HG03469 (cell line): ENCODE measurements around the gene SYTL3.
"Not testable (repeated sequence)": the region's sequence is repeated elsewhere in the genome, so short reads cannot be mapped to it uniquely, and the experiment has no call there.

ENCODE experiments used
- ATAC-seq: cut with Tn5 transposase; IDR thresholded peaks from one replicate; pipeline ENCODE4 v1.9.1; 2021; ENCODE audit warnings: mild to moderate bottlenecking, moderate library complexity, moderate number of reproducible peaks; ENCODE audit not compliant: unreplicated experiment

SYTL3 gene, protein sequence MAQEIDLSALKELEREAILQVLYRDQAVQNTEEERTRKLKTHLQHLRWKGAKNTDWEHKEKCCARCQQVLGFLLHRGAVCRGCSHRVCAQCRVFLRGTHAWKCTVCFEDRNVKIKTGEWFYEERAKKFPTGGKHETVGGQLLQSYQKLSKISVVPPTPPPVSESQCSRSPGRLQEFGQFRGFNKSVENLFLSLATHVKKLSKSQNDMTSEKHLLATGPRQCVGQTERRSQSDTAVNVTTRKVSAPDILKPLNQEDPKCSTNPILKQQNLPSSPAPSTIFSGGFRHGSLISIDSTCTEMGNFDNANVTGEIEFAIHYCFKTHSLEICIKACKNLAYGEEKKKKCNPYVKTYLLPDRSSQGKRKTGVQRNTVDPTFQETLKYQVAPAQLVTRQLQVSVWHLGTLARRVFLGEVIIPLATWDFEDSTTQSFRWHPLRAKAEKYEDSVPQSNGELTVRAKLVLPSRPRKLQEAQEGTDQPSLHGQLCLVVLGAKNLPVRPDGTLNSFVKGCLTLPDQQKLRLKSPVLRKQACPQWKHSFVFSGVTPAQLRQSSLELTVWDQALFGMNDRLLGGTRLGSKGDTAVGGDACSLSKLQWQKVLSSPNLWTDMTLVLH

DNA sequence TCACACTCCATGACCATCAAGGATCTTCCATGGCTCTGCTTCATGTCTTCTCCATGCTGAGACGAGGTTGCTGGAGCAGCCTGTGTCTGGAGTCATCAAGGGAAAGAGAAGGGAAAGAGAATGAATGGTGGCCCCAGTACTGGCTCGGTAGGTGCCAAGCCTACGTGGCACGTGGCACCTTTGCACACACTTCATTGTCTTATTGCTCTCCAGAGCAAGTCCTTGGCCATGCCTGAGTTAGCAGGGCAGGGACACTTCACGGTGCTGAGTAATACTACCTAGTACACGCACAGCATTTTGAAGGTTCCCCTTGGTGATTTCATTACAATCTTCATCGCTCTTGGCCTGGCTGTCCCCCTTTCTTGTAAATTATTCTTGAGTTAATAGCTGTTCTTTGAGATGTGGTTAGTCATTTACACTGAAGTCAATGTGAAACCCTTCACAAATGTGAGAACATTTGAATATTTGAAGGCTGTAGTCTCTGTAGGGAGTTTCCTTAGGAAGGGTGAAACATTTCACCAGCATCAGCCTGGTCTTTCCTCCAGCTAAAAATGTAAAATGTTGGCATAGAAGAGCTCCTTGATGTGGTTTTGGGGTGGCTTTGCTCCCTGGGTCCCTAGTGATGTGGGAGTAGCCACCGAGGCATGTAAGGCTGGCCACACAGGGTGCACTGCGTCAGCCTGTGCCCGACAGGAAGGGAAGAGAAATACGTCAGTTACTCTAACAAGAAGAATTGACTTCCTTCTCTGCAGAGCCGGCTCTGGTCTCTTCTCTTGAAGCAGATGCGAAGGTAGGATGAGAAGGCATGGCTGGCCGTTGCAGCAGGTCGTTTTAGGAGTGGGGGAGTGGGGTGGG is at the start of gene SYTL3:
SYTL3 (plus strand) TSS at position 766 of the 855 bp plus-strand sequence. CDS start 13,215 bp downstream, outside the sequence.
- peak; percentile 30 for ATAC-seq

DNA sequence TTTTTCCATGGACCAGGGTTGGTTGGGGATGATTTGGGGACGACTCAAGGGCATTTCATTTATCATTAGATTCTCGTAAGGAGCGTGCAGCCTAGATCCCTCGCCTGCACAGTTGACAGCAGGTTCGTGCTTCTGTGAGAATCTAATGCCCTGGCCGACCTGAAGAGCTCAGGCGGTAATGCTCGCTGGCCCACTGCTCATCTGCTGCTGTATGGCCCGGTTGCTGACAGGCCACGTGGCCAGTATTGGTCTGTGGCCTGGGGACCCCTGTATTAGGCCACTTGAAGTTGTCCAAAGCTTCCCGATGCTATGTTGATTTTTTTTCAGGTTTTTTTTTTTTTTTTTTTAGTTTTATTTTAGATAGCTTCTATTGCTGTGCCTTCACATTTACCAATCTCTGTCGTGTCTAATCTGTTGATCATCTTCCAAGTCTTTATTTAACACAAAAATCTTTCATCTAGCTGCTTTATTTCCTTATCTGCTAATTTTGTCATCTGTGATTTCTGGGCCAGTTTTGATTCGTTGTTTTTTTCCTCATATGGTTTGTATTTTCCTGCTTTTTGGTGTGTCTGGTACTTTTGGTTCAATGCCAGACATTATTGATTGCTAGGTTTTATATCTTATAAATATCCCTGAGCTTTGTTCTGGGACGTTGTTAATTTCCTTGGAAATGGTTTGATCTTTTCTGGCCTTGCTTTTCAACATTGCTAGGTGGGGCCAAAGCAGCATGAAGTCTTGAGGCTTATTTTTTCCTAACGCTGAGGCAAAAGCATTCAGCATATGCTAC is 46.4 kb upstream of the SYTL3 start:
- no peak for ATAC-seq

DNA sequence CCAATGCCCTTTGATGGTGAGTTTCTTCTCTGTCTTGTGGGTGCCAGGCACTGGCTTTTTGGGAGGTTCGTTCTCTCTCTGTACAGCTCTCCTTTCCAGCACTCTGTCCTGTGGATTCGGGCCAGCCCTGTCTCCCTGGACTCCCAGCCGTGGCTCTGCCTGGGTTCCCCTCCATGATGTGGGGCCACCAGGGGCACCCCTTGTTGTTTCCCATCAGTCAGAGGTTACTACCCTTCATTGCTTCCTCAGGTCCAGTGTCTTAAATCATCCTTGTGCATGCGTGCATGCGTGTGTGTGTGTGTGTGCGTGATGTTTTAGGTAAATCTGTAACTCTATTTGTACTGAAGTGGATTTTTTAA is 45.8 kb upstream of the SYTL3 start:
- no peak for ATAC-seq

DNA sequence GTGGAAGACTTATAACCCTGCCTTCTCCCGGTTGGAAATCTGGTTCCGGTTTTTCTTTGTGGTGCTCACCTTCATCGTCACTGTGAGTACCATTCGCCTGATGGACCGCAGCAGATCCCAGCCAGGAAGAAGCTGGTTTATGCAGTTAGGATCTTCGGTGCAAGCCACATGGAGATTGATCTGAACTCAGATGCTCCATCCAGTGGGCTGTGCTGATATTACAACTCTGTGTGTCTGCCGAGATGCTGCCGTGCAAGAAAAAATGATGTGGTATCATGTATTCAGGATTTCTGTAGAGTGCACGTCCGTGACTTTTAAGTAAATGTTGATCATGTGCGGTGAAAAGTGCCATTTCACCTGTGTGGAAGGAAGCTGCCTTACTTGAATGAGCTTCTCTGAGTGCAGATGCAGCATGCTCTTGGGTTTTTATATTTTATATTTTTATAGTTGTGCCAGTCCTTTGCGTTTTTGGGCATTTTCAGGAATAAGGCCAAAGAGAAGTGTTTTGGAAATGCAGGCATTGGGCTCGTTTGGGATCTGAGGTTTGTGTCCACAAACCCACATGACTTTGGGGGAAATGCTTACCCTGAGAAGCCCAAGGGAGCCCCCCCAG is 44.5 kb upstream of the SYTL3 start:
- ATAC-seq = no peak

DNA sequence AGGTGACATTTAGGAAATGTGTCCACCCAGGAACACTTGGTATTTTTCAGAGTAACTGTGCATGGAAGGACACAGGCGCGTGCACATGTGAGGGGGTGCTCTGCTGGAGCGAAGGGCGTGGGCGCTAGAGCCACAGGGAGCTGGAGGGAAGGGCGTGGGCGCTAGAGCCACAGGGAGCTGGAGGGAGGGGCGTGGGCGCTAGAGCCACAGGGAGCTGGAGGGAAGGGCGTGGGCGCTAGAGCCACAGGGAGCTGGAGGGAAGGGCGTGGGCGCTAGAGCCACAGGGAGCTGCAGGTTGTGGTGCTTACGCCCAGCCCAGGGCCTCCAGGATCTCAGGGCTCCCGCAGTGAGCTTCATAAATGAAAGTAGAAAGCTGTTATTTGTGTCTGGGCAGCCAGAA is 43.8 kb upstream of the SYTL3 start:
- ATAC-seq = not testable (repeated sequence)

DNA sequence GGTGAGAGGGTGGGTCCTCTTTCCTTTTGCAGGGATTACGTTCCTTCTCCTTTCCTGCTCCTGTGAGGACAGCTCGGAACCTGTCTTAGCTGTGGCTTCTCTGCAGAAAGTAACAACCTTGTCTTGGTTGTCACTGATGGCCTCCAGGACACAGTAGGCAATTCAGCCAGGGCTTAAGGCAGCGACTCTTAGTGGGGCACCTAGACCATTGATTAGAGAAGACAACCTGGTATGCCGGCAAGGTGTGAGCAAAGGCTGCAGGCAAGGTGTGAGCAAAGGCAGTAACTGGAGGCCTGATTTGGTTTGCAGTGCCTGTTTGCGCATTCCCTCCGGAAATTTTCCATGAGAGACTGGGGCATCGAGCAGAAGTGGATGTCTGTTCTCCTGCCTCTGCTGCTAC is 42.9 kb upstream of the SYTL3 start:
- no peak for ATAC-seq

DNA sequence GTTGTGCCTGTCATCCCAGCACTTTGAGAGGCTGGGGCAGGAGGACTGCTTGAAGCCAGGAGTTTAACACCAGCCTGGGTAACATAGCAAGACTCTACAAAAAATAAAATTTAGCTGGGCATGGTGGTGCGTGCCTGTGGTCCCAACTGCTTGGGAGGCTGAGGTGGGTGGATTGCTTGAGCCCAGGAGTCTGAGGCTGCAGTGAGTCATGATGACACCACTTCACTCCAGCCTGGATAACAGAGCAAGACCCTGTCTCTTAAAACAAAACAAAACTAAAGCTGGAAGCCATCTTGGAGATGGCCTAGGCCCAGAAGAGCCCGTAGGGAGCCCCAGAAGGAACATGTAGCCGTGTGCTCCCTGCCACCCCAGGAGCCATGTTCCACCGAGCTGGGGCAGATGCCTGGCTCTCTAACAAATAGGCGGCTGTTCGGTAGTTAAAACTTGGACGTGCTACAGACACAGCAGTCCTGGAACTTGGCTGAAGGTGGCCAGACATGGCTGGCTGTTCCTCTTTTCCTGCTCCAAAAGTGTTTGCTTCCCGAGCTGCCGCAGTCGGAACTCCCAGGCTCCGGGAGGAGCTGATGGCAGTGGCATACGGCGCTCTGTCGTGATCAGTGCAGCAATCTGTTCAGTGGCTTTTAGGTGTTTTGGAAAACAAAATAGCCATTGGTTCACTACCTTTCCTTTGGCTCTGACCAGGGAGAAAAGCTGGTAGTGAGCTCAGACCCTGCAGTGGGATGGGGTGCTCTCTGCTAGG is 42.3 kb upstream of the SYTL3 start:
- no peak for ATAC-seq

DNA sequence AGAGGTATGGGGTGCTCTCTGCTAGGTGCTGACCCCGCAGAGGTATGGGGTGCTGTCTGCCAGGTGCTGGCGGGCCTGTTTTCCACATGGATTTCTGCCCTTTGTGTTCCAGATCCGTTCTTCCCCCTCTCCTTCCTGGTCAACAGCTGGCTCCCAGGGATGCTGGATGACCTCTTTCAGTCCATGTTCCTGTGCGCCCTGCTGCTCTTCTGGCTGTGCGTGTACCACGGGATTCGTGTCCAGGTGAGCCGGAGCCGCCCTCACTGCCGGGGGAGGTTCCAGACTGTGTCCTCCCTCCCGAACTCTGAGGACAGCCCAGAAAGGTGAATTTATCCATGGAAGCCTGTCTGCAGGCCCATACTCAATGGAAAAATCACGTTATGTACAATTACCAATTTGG is 41.6 kb upstream of the SYTL3 start:
- ATAC-seq = no peak

DNA sequence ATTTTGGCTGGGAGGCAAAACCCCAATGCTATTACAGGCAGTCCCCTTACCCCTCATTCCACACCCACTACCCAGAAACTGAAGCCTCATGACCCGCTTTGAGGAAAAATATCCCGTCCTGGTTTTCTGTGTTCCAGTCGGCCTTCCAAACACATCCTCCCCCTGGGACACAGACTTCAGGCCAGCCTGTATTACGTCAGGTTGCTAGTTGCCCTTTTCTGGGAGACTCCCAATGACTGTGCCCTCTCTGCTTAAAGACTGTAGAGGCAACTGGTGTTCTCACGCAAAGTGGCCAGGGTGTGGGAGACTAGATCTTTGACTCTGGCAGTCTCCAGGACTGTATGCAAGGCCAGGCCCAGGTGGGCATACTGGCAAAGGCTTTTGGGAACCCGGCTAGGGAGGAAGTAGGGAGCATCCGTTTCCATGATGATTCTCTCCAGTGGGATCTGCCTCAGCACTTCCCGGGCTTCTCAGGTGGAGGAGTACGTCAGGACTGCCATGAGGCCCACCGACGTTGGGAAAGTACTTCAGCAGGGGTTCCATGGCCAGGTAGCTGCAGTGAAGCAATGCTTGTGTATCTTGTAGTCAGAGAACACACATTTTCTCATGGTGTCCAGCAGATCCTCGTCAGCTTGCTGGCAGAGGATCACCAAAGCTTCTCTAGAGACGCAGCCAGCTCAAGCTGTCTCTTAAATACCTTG is 40.2 kb upstream of the SYTL3 start:
- no peak for ATAC-seq

DNA sequence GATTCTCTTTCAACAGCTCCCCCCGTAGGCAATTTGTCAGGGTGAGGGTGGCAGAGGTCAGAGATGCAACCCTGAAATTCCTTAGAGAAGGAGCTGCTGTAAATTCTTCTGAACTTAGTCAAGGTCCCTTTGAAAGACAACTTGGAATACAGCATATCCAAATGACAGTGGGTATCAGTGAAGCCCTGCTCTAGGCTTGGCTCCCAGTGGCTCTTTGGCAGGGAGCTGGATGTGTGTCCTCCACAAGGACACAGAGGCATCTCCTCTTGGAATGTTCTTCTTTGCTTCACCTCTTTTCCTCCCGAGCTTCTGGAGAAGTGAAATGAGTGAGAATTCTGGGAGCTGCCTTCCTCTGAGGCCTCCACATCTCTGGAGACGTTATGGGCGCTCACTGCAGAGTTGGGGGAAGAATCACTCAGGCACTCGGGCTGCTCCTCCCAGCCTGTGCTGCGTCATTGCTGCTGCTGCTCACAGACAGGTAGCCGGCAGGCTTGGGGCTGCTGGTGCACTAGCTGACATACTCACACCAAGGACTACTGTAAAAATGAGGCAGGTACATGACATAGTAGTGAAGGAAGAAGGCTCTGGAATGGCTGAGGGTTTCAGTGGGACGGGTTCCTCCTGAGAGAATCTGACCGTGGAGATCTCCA is 39.4 kb upstream of the SYTL3 start:
- ATAC-seq = no peak

DNA sequence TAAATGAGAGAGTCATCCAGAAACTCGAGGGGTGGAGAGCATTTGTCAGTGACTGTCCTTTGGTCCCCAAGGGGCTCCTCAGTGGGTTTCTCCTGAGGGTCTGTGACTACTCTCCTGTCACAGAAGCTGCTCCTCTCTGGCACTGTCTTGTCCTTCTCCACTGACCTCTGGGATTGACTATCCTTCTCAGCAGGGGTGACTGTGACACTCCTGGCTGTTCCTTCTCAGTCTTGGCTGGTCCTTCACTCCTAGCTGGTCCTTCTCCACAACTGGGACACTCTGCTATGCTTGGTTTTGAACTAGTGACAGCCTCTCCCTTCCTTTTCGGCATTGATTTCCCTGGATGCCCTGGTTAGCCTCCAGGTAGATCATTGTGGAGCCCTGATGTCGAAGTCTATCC is 38.8 kb upstream of the SYTL3 start:
- ATAC-seq = no peak

DNA sequence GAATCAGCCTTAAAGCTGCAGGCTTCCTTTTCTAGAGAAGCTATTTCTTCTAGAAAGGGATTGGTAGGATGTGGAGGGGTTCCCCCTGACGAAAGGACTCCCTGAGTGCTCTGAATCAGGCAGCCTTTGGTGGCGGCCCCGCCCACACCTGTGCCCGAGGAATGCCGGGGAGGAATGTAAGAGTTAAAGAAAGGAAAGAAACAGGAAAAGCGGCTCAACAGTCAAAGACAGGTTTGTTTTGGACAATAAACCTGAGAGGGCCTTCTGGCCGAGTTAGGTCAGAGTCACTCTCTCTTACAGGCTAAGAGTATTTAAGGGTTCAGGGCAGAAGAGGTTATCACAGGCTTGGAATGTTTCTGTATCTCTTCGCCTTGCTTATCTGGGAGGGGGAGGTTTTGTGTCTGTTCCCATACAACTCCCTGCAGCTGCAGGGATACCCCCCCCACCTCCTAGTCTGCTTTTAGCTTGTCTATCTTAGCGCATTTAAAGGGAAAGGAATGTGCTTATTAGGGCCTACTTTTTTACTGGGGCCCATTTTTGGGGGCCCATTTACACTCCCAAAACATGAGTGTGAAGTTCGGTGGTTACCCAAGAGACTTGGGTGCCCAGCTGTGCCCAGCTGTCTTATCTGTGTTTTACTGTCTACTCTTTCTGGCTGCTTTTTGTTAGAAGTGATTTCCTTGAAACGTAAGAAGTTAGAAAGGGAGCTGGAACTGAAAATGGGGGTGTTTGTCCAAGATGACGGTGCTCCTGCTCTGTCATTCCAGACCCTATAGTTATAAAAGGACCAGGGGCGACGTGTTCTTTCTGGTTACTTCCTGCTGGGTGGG is 38.1 kb upstream of the SYTL3 start:
- no peak for ATAC-seq

DNA sequence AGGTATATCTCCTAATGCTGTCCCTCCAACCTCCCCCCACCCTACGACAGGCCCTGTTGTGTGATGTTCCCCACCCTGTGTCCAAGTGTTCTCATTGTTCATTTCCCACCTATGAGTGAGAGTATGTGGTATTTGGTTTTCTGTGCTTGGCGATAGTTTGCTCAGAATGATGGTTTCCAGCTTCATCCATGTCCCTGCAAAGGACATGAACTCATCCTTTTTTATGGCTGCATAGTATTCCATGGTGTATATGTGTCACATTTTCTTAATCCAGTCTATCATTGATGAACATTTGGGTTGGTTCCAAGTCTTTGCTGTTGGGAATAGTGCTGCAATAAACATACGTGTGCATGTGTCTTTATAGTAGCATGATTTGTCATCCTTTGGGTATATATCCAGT is 35.2 kb upstream of the SYTL3 start:
- ATAC-seq = not testable (repeated sequence)

DNA sequence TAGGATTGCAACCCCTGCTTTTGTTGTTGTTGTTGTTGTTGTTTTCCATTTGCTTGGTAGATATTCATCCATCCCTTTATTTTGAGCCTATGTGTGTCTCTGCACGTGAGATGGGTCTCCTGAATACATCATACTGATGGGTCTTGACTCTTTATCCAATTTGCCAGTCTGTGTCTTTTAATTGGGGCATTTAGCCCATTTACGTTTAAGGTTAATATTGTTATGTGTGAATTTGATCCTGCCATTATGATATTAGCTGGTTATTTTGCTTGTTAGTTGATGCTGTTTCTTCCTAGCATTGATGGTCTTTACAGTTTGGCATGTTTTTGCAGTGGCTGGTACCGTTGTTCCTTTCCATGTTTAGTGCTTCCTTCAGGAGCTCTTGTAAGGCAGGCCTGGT is 31.6 kb upstream of the SYTL3 start:
- ATAC-seq = not testable (repeated sequence)

DNA sequence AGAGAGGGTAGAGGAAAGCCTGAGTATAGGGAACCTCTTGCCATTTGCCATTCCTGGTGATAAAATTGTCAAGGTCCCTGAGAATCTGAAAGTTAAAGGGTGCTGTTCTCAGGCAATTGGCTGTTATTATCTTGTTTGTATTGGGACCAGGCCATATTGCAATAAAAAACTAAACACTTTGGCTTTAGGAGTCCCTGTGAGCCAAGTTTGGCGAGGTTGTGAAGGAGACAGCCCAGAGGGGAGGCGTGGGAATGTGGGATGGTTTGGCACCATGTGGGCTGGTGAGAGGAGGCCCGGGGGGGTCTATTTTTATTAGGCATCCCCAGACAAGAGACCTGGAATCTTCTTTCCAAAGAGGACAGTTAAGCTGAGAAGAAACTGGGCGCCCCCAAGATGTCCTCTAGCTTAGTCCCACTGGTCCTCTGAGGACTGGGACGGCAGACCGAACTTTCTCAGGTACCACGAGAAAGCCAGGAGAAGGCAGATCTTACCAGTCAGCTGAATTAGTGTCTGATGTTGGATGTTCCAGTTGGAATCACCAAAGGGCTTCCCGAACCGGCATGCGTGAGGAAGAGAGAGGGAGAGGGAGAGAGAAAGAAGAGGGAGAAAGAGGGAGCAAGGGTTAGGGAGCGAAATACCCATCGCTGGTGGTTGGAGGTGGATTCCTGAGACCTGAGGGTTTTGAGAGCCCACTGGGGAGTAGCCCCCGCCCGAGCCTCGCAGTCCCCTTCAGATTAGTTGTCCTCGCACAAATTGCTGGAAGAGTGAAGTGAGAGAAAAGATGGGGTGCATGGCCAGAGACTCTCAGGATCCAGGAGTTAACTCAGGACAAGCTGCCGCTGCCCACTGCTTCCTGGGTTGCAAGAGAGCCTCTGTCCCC is 29.7 kb upstream of the SYTL3 start:
- no peak for ATAC-seq

DNA sequence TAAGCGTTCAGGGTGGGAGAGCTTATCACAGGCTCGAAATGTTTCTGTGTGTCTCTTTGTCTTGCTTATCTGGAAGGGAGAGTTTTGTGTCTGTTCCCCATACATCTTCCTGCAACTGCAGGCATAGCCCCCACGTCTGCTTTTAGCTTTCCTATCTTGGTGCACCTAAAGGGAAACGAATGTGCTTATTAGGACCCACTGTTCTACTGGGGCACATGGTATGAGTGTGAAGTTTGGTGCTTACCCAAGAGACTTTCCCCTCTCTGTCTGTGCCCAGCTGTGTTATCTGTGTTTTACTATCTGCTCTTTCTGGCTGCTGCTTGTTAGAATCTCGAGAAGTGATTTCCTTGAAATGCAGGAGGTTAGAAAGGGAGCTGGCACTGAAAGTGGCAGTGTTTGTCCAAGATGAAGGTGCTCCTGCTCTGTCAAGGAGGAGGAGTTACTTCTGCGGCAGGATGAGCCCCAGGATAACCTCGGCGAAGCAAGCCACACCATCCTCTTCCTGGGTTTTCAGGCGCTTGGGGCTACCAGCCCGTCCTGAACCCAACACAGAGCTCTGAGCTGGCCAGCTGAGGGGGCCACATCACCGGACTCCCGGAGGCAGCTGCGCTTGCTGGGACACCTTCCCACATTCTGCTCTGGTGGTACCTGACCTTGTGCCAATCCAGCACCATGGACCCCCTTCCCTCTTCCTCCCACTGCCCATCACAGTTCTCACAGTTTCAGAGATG is 28.7 kb upstream of the SYTL3 start:
- ATAC-seq = no peak
